PFSK-1 (cell line): ENCODE measurements around the gene PPP2R3C.

ENCODE experiments used
- FOXP2 ChIP-seq: optimal IDR thresholded peaks from 2 replicates; pipeline ENCODE3; 2011; ENCODE audit warnings: borderline replicate concordance, control low read depth, inconsistent platforms; ENCODE audit not compliant: insufficient read depth; ENCODE audit errors: extremely low read length, extremely low read depth
- POLR2AphosphoS5 ChIP-seq: IDR thresholded peaks from 2 replicates; pipeline ENCODE4 v1.6.1; 2012; ENCODE audit warnings: low read depth, mild to moderate bottlenecking, control low read depth, low read length, moderate library complexity
- SIN3A ChIP-seq: IDR thresholded peaks from 2 replicates; pipeline ENCODE4 v1.6.1; 2012; ENCODE audit warnings: mild to moderate bottlenecking, low read length, moderate library complexity, borderline replicate concordance; ENCODE audit not compliant: insufficient read depth
- TAF1 ChIP-seq: IDR thresholded peaks from 2 replicates; pipeline ENCODE4 v1.6.1; 2012; ENCODE audit warnings: low read length, control low read depth, borderline replicate concordance; ENCODE audit not compliant: insufficient read depth
- TF ChIP-seq, protein P1 (sequence below), 2 experiments: IDR thresholded peaks; 2 replicates each; pipeline versions ENCODE4 v1.6.1 to v1.8.0; 2011 to 2012; ENCODE audit warnings: low read depth in 2 of 2, low read length in 2 of 2, control low read depth in 1 of 2, inconsistent platforms in 1 of 2, mild to moderate bottlenecking in 1 of 2, moderate library complexity in 1 of 2; ENCODE audit not compliant: insufficient read depth in 1 of 2

DNA sequence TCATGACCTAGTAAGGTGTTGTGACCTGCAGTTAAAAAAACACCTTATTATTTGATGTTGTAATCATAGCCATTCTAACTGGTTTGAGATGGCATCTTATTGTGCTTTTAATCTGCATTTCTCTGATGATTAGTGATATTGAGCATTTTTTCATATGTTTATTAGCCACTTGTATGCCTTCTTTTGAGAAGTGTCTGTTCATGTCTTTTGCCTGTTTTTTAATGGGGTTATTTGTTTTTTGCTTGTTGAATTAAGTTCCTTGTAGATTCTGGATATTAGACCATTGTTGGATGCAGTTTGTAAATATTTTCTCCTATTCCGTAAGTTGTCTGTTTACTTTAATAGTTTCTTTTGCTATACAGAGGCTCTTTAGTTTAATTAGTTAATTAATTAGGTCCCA lies 41.6 kb upstream of the PPP2R3C start:
- TF ChIP-seq, protein P1, sequence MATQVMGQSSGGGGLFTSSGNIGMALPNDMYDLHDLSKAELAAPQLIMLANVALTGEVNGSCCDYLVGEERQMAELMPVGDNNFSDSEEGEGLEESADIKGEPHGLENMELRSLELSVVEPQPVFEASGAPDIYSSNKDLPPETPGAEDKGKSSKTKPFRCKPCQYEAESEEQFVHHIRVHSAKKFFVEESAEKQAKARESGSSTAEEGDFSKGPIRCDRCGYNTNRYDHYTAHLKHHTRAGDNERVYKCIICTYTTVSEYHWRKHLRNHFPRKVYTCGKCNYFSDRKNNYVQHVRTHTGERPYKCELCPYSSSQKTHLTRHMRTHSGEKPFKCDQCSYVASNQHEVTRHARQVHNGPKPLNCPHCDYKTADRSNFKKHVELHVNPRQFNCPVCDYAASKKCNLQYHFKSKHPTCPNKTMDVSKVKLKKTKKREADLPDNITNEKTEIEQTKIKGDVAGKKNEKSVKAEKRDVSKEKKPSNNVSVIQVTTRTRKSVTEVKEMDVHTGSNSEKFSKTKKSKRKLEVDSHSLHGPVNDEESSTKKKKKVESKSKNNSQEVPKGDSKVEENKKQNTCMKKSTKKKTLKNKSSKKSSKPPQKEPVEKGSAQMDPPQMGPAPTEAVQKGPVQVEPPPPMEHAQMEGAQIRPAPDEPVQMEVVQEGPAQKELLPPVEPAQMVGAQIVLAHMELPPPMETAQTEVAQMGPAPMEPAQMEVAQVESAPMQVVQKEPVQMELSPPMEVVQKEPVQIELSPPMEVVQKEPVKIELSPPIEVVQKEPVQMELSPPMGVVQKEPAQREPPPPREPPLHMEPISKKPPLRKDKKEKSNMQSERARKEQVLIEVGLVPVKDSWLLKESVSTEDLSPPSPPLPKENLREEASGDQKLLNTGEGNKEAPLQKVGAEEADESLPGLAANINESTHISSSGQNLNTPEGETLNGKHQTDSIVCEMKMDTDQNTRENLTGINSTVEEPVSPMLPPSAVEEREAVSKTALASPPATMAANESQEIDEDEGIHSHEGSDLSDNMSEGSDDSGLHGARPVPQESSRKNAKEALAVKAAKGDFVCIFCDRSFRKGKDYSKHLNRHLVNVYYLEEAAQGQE (IDR thresholded peaks at IDR 0.05; ENCODE audit: insufficient read depth in 1 of 2, low read depth in 2 of 2, low read length in 2 of 2), result no peak
- TF ChIP-seq POLR2AphosphoS5 (no peak), SIN3A (no peak), TAF1 (no peak), FOXP2 (no peak)
